Naive thymus-derived CD4-positive, alpha-beta T cell (primary cell): ENCODE results near the gene POMT1. TPM values are rescaled to one million over a fixed set of nuclear protein-coding genes. Genes with fewer than 3 reads are reported as not detected.

Source experiments
- ATAC-seq: fragments of 150-1000 bp; cut with Tn5 transposase; 2 replicates; pipeline ENCODE4 v1.10.0; 2021; ENCODE audit warnings: mild to moderate bottlenecking, moderate library complexity
- CTCF ChIA-PET: fragments of 350-600 bp; sonication (Branson Sonifier 250); formaldehyde crosslinking; loops from one replicate; lab custom pipeline; 2021; ENCODE audit warnings: antibody characterized with exemption; lab: Charles Lee
- POLR2A ChIA-PET: fragments of 350-600 bp; sonication (Branson Sonifier 250); formaldehyde crosslinking; loops from one replicate; lab custom pipeline; 2021; ENCODE audit warnings: antibody characterized with exemption, inconsistent platforms; lab: Charles Lee
- DNase-seq, 9 donors: peaks; one replicate each; pipeline versions ENCODE4 v3.0.0 to v3.0.0-alpha.2; 2020 to 2022; ENCODE audit warnings: mixed read lengths in 1 of 9
- H3K27ac ChIP-seq: one replicate; pipeline ENCODE4 v1.7.0; 2013; ENCODE audit warnings: mild to moderate bottlenecking, low read depth, low read length, moderate library complexity
- H3K27me3 ChIP-seq, 2 donors: one replicate each; pipeline ENCODE4 v1.7.0; 2013; ENCODE audit warnings: low read length in 2 of 2, mild to moderate bottlenecking in 2 of 2, moderate library complexity in 2 of 2; ENCODE audit not compliant: control insufficient read depth in 2 of 2, insufficient read depth in 2 of 2
- H3K36me3 ChIP-seq, 3 experiments: 1 replicate in 2 of 3; 2 replicates in 1 of 3; pipeline ENCODE4 v1.7.0; 2013; ENCODE audit warnings: low read length in 3 of 3, mild to moderate bottlenecking in 3 of 3, moderate library complexity in 1 of 3; ENCODE audit not compliant: insufficient read depth in 3 of 3, control insufficient read depth in 2 of 3
- H3K4me1 ChIP-seq, 2 donors: one replicate each; pipeline ENCODE4 v1.7.0; 2013; ENCODE audit warnings: low read length in 2 of 2, mild to moderate bottlenecking in 2 of 2, moderate library complexity in 1 of 2; ENCODE audit not compliant: control insufficient read depth in 2 of 2, insufficient read depth in 2 of 2
- H3K4me3 ChIP-seq: 2 replicates; pipeline ENCODE4 v1.7.0; 2013; ENCODE audit warnings: mild to moderate bottlenecking, low read length
- H3K9me3 ChIP-seq, 3 experiments: 1 replicate in 2 of 3; 2 replicates in 1 of 3; pipeline ENCODE4 v1.7.0; 2013; ENCODE audit warnings: low read length in 3 of 3; ENCODE audit not compliant: control insufficient read depth in 2 of 3
- H3K27ac Mint-ChIP-seq, 9 donors: one replicate each; pipeline ENCODE4 v1.8.0; 2020 to 2022; ENCODE audit warnings: mixed read lengths in 9 of 9, mild to moderate bottlenecking in 8 of 9, moderate library complexity in 5 of 9, inconsistent platforms in 2 of 9
- H3K27me3 Mint-ChIP-seq, 5 donors: one replicate each; pipeline ENCODE4 v1.8.0; 2021 to 2022; ENCODE audit warnings: mixed read lengths in 5 of 5, mild to moderate bottlenecking in 1 of 5
- H3K36me3 Mint-ChIP-seq, 5 donors: one replicate each; pipeline ENCODE4 v1.8.0; 2020 to 2022; ENCODE audit warnings: mixed read lengths in 5 of 5, mild to moderate bottlenecking in 3 of 5, inconsistent platforms in 1 of 5
- H3K4me1 Mint-ChIP-seq, 7 donors: one replicate each; pipeline ENCODE4 v1.8.0; 2020 to 2022; ENCODE audit warnings: mixed read lengths in 7 of 7, mild to moderate bottlenecking in 3 of 7, inconsistent platforms in 1 of 7
- H3K4me3 Mint-ChIP-seq, 10 donors: one replicate each; pipeline ENCODE4 v1.8.0; 2020 to 2022; ENCODE audit warnings: mild to moderate bottlenecking in 10 of 10, mixed read lengths in 10 of 10, moderate library complexity in 6 of 10, inconsistent platforms in 2 of 10
- H3K9me3 Mint-ChIP-seq, 11 donors: one replicate each; pipeline ENCODE4 v1.8.0; 2020 to 2022; ENCODE audit warnings: mixed read lengths in 11 of 11, mild to moderate bottlenecking in 4 of 11, inconsistent platforms in 1 of 11, moderate library complexity in 1 of 11
- intact Hi-C, 2 donors: fragments of 100-400 bp; cut with micrococcal nuclease; formaldehyde crosslinking; loops; one replicate each; pipeline ENCODE4 v1.15.1; 2023
- polyA plus RNA-seq, 2 donors: library from polyadenylated mRNA; unstranded; fragments of 300-500 nt; fragmentation: Illumina TruSeq; gene quantifications; one replicate each; pipeline ENCODE4 v1.2.3, GENCODE V29; 2021
- total RNA-seq, 6 experiments: library from RNA in 5 of 6; stranded (reverse) in 5 of 6; gene quantifications; 1 replicate in 5 of 6; 2 replicates in 1 of 6; pipeline ENCODE4 v1.2.3 and lab custom pipeline; 2021 to 2026

The POMT1 gene
- total and polyA plus RNA-seq, 7 experiments from 2014 or later: 13.3 to 55.8 (median 41.0) TPM

DNA sequence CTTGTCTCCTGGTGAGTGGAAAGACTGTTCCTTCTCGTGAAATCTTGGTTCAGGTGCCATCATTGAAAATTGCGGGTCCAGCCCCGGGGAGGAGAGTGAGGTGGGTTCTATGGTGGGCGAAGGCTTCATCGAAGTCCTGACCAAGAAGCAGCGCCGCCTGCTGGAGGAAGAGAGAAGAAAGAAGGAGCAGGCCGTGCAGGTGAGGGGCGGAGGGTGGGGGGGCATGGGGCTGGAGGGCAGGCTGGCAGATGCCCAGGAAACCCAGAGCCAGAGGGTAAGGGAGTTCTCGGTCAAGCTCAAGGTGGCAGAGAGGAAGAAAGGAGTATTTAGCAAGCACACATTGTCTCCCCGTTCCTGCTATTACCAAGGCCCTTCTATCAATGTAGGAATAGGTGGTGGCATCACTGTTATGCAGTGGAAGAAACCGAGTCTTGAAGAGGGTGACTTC is 24.3 kb upstream of the POMT1 start:
- peak overlapping the region in 6 of 9 donors; percentile 11 to 87 (median 64) for H3K27ac Mint-ChIP-seq
- H3K36me3 Mint-ChIP-seq: peaks cover 7 to 45% (median 17%) of the 10 kb centered on the region in 5 donors
- Histone ChIP-seq H3K9me3 (no peaks in the 10 kb centered on the region), H3K4me1 (no peaks in the 10 kb centered on the region), H3K27me3 (no peaks in the 10 kb centered on the region), H3K27ac (no peak overlapping the region), H3K36me3 (peaks cover 25 to 95% (median 59%) of the 10 kb centered on the region in 3 experiments), H3K4me3 (no peak overlapping the region)
- ChIA-PET CTCF (interaction anchor here (0.8 to 6.1 kb wide), 8 partner anchors 11 to 267 kb away, joined by 3 to 45 read pairs (median 3); no protein-coding TSS in a partner anchor), POLR2A (no interaction called here)
- intact Hi-C loops: loop anchor here (1.0 to 5.0 kb wide), 5 partner anchors 70 to 128 kb away; no protein-coding TSS in a partner anchor
- peaks cover 0 to 8% (median 3%) of the 10 kb centered on the region in 7 donors for H3K4me1 Mint-ChIP-seq
- no peak overlapping the region for H3K4me3 Mint-ChIP-seq
- H3K27me3 Mint-ChIP-seq: no peaks in the 10 kb centered on the region
- ATAC-seq: peak; percentile 61
- H3K9me3 Mint-ChIP-seq: no peaks in the 10 kb centered on the region
- DNase-seq: peak; percentile 19 to 65 (median 51)

DNA sequence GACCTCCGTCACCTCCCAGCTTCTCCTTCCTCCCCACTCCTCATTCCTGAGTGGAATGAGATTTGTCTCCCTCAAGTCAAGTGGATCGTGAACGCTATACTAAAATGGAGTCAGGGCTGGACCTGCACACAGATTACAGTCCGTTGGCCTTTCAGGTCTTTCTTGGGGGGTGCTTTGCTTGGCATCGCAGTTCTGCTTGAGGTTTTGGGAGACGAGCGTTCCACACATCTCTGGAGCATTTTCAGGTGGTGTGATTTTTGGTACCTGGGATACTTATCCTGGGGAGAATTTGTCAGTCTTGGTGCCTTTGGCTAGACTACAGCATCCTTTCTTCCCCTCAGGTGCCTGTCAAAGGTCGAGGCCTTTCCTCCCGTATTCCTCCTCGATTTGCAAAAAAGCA is 23.8 kb upstream of the POMT1 start:
- DNase-seq (no peak), ATAC-seq (no peak)
- peaks cover 25 to 95% (median 64%) of the 10 kb centered on the region in 3 experiments for H3K36me3 ChIP-seq
- CTCF ChIA-PET: interaction anchor here (0.8 to 6.1 kb wide), 4 partner anchors 20 to 129 kb away, joined by 3 to 45 read pairs (median 3); no protein-coding TSS in a partner anchor
- no peaks in the 10 kb centered on the region for H3K4me1 ChIP-seq
- H3K27me3 ChIP-seq: no peaks in the 10 kb centered on the region
- peaks cover 0 to 8% (median 3%) of the 10 kb centered on the region in 7 donors for H3K4me1 Mint-ChIP-seq
- H3K36me3 Mint-ChIP-seq: peaks cover 7 to 44% (median 16%) of the 10 kb centered on the region in 5 donors
- H3K9me3 Mint-ChIP-seq: no peaks in the 10 kb centered on the region
- H3K27ac Mint-ChIP-seq: peak overlapping the region in 2 of 9 donors; percentile 52 to 71
- no peak overlapping the region for H3K4me3 Mint-ChIP-seq
- no peaks in the 10 kb centered on the region for H3K9me3 ChIP-seq
- intact Hi-C loops: loop anchor here (1.0 to 5.0 kb wide), 5 partner anchors 71 to 129 kb away; no protein-coding TSS in a partner anchor
- POLR2A ChIA-PET: interaction anchor here (1.0 kb wide), 1 partner anchor 20 kb away, joined by 4 read pairs; no protein-coding TSS in a partner anchor
- no peak overlapping the region for H3K4me3 ChIP-seq
- H3K27ac ChIP-seq: no peak overlapping the region
- H3K27me3 Mint-ChIP-seq: no peaks in the 10 kb centered on the region

DNA sequence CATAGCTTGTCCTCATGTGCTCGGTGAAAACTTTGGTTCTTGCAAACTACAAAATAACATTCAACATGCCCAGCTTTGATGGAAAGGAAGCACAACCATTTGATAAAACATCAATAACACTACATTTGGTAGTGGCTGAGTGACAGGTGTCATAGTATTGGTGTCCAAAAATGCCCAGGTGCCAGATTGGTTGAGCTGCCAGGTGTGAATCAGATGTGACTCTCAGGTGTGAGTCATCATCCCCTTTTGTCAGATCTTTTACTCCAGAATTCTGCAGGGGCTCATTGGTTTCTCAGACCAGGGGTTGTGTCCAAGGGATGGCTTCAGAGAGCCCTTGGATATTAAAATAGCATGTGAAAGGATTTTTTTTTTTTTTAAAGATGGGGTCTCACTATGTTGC is 22.5 kb upstream of the POMT1 start:
- H3K27ac Mint-ChIP-seq: peak overlapping the region in 3 of 9 donors; percentile 14 to 49 (median 43)
- CTCF ChIA-PET: interaction anchor here (0.6 to 6.1 kb wide), 3 partner anchors 37 to 131 kb away, joined by 3 to 45 read pairs (median 9); no protein-coding TSS in a partner anchor
- ATAC-seq: no peak

DNA sequence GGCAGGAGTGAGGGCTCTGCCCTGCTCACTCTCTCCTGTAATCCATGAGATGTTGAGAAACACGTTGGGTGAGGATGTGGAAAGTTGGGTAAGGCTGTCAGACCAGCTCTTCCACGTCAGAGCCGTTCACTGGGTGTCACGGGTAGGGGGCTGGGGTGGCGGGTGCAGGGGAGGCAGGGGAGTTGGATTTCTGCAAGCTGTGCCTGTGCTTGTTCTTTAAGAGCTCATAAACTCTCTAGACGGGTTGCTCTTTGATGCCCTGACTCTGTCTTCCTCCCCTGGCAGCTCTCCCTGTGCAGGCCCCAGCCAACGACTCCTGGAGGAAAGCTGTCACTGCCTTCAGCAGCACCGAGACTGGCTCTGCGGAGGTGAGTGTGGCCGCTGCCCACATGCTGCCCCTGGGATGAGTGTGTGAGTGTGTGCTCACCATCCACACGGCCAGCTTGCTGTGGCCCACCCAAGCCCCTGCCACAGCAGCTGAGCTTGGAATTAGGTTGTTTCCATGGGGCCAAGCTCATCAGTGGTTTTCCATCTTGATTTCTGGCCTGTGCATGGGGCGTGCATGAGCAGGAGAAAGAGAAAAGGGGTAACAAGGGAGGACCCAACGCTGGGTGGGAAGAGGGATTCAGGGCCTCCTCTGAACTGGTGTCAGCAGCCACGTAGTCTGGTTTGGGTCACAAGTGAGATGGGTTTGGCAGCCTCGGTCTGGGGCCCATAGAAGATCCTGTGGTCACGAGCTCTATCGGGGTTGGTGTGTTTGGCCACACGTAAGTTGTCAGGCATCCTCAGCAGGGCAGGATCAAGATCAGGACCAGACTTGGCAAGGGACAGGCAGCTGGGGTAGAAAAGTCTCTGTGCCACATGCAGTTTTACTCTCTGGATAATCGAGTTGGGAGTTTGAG is 21.0 kb upstream of the POMT1 start:
- H3K9me3 Mint-ChIP-seq: no peaks in the 10 kb centered on the region
- H3K27me3 Mint-ChIP-seq: no peaks in the 10 kb centered on the region
- Histone ChIP-seq H3K27me3 (no peaks in the 10 kb centered on the region), H3K4me1 (no peaks in the 10 kb centered on the region), H3K4me3 (no peak overlapping the region), H3K9me3 (no peaks in the 10 kb centered on the region), H3K36me3 (peaks cover 38 to 95% (median 64%) of the 10 kb centered on the region in 3 experiments), H3K27ac (no peak overlapping the region)
- ChIA-PET CTCF (interaction anchor here (6.1 kb wide), 1 partner anchor 132 kb away, joined by 45 read pairs; no protein-coding TSS in a partner anchor), POLR2A (interaction anchor here (0.6 to 0.8 kb wide), 3 partner anchors 19 to 264 kb away, joined by 3 to 5 read pairs (median 5); no protein-coding TSS in a partner anchor)
- peak overlapping the region in 4 of 9 donors; percentile 28 to 75 (median 69) for H3K27ac Mint-ChIP-seq
- H3K36me3 Mint-ChIP-seq: peaks cover 0 to 43% (median 18%) of the 10 kb centered on the region in 5 donors
- H3K4me3 Mint-ChIP-seq: no peak overlapping the region
- ATAC-seq (no peak), DNase-seq (peak in 1 of 9 donors; percentile 6)
- intact Hi-C loops: no loop called here
- peaks cover 0 to 6% (median 2%) of the 10 kb centered on the region in 7 donors for H3K4me1 Mint-ChIP-seq

More for the DNA sequence above, 22.5 kb upstream of the POMT1 start:
- no peaks in the 10 kb centered on the region for H3K9me3 ChIP-seq
- no peak overlapping the region for H3K27ac ChIP-seq
- Mint-ChIP-seq H3K27me3 (no peaks in the 10 kb centered on the region), H3K4me1 (peaks cover 0 to 4% (median 0%) of the 10 kb centered on the region in 7 donors), H3K9me3 (no peaks in the 10 kb centered on the region), H3K36me3 (peaks cover 0 to 37% (median 16%) of the 10 kb centered on the region in 5 donors), H3K4me3 (no peak overlapping the region)
- no peak for DNase-seq
- POLR2A ChIA-PET: interaction anchor here (1.0 to 1.2 kb wide), 2 partner anchors 19 to 20 kb away, joined by 4 read pairs; no protein-coding TSS in a partner anchor
- intact Hi-C loops: no loop called here
- H3K27me3 ChIP-seq: no peaks in the 10 kb centered on the region
- no peak overlapping the region for H3K4me3 ChIP-seq
- H3K4me1 ChIP-seq: no peaks in the 10 kb centered on the region
- H3K36me3 ChIP-seq: peaks cover 34 to 95% (median 64%) of the 10 kb centered on the region in 3 experiments

DNA sequence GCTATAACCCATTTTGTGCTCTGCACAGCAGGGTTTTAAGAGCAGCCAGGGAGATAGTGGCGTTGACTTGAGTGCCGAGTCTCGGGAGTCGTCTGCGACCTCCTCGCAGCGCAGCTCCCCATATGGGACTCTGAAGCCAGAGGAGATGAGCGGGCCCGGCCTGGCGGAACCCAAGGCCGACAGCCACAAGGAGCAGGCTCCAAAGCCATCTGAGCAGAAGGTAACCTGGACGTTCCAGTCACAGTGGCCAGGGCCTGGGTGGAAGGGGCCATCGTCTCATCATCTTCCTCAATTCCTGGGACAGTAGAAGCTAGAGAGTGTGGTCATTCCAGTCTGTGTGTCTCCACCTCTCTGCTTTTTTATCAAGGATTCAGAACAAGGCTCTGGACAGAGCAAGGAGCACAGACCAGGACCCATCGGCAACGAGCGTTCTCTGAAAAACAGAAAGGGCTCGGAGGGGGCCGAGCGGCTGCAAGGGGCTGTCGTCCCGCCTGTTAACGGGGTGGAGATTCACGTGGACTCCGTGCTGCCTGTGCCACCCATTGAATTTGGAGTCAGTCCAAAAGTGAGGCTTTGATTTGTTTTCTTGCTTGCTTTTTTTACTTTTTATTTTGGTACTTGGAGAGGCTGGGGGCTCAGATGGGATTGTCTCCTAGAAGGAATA is 20.2 kb upstream of the POMT1 start:
- peaks cover 0 to 46% (median 19%) of the 10 kb centered on the region in 5 donors for H3K36me3 Mint-ChIP-seq
- peak overlapping the region in 3 of 9 donors; percentile 28 to 72 (median 66) for H3K27ac Mint-ChIP-seq
- intact Hi-C loops: no loop called here
- H3K4me1 Mint-ChIP-seq: peaks cover 0 to 10% (median 2%) of the 10 kb centered on the region in 7 donors
- Histone ChIP-seq H3K4me3 (no peak overlapping the region), H3K36me3 (peaks cover 38 to 95% (median 58%) of the 10 kb centered on the region in 3 experiments), H3K27ac (no peak overlapping the region), H3K9me3 (no peaks in the 10 kb centered on the region), H3K4me1 (no peaks in the 10 kb centered on the region), H3K27me3 (no peaks in the 10 kb centered on the region)
- DNase-seq: no peak
- H3K9me3 Mint-ChIP-seq: no peaks in the 10 kb centered on the region
- ATAC-seq: no peak
- H3K27me3 Mint-ChIP-seq: no peaks in the 10 kb centered on the region
- ChIA-PET CTCF (interaction anchor here (6.1 kb wide), 1 partner anchor 133 kb away, joined by 45 read pairs; no protein-coding TSS in a partner anchor), POLR2A (no interaction called here)
- H3K4me3 Mint-ChIP-seq: no peak overlapping the region
